OCI-LY1 (cell line): ENCODE results near the gene RECQL5.
A peak's percentile ranks its signal among the peaks of the same experiment; 100 is the strongest.

Source experiments
- H2AFZ ChIP-seq: fragments of 200-600 bp; sonication (generic), shearing (Covaris generic); 2 replicates; pipeline ENCODE4 v1.6.0; 2014; ENCODE audit warnings: antibody characterized with exemption, mild to moderate bottlenecking, low read length
- H3F3A ChIP-seq: fragments of 200-600 bp; sonication (generic), shearing (Covaris generic); 2 replicates; pipeline ENCODE4 v1.6.0; 2014; ENCODE audit warnings: mild to moderate bottlenecking, antibody characterized with exemption, low read length, moderate library complexity; ENCODE audit not compliant: insufficient read depth
- H3K27ac ChIP-seq: fragments of 200-600 bp; sonication (generic); 2 replicates; pipeline ENCODE4 v1.5.1; 2014; ENCODE audit warnings: low read length, mixed run types, mild to moderate bottlenecking, low read depth; ENCODE audit not compliant: poor library complexity, severe bottlenecking
- H3K27me3 ChIP-seq: fragments of 200-600 bp; sonication (generic); 2 replicates; pipeline ENCODE4 v1.6.0; 2014; ENCODE audit warnings: antibody characterized with exemption, mild to moderate bottlenecking, low read length, moderate library complexity; ENCODE audit not compliant: insufficient read depth
- H3K36me3 ChIP-seq: fragments of 200-600 bp; sonication (generic); 2 replicates; pipeline ENCODE4 v1.6.1; 2014; ENCODE audit warnings: mild to moderate bottlenecking, antibody characterized with exemption, low read length, moderate library complexity, mixed read lengths; ENCODE audit not compliant: insufficient read depth
- H3K4me1 ChIP-seq: fragments of 200-600 bp; sonication (generic); 2 replicates; pipeline ENCODE4 v1.5.1; 2014; ENCODE audit warnings: mild to moderate bottlenecking, low read length, moderate library complexity; ENCODE audit not compliant: insufficient read depth, severe bottlenecking
- H3K4me2 ChIP-seq: fragments of 200-600 bp; sonication (generic), shearing (Covaris generic); 2 replicates; pipeline ENCODE4 v1.6.1; 2014; ENCODE audit warnings: low read length
- H3K4me3 ChIP-seq: fragments of 200-600 bp; sonication (generic); 2 replicates; pipeline ENCODE4 v1.5.1; 2014; ENCODE audit warnings: low read length, low read depth, mild to moderate bottlenecking, mixed read lengths; ENCODE audit not compliant: poor library complexity, severe bottlenecking
- H3K79me2 ChIP-seq: fragments of 200-600 bp; shearing (Covaris generic); 2 replicates; pipeline ENCODE4 v1.6.1; 2016; ENCODE audit warnings: mixed run types, low read length, mixed read lengths; ENCODE audit not compliant: insufficient read depth
- H3K9ac ChIP-seq: fragments of 200-600 bp; sonication (generic), shearing (Covaris generic); 2 replicates; pipeline ENCODE4 v1.6.1; 2014; ENCODE audit warnings: mild to moderate bottlenecking, low read length, mixed read lengths
- H3K9me2 ChIP-seq: fragments of 200-600 bp; sonication (generic), shearing (Covaris generic); 2 replicates; pipeline ENCODE4 v1.6.1; 2014; ENCODE audit warnings: low read depth, mild to moderate bottlenecking, low read length, mixed read lengths
- H3K9me3 ChIP-seq: fragments of 200-600 bp; shearing (Covaris generic); 2 replicates; pipeline ENCODE4 v1.6.1; 2014; ENCODE audit warnings: low read length, mixed read lengths
- H4K20me1 ChIP-seq: fragments of 200-600 bp; sonication (generic), shearing (Covaris generic); 2 replicates; pipeline ENCODE4 v1.6.0; 2016; ENCODE audit warnings: mild to moderate bottlenecking, low read length; ENCODE audit not compliant: insufficient read depth
- EZH2 ChIP-seq: fragments of 200-600 bp; sonication (generic), shearing (Covaris generic); IDR thresholded peaks from 2 replicates; pipeline ENCODE4 v1.8.0; 2017; ENCODE audit warnings: borderline replicate concordance, mixed run types, mild to moderate bottlenecking, antibody characterized with exemption, low read length, moderate library complexity, mixed read lengths
- TF ChIP-seq, protein P1 (sequence below): fragments of 200-600 bp; sonication (generic), shearing (Covaris generic); IDR thresholded peaks from 2 replicates; pipeline ENCODE4 v1.5.1; 2017; ENCODE audit warnings: mild to moderate bottlenecking, antibody characterized with exemption, low read length, moderate library complexity, mixed read lengths

The RECQL5 gene

DNA sequence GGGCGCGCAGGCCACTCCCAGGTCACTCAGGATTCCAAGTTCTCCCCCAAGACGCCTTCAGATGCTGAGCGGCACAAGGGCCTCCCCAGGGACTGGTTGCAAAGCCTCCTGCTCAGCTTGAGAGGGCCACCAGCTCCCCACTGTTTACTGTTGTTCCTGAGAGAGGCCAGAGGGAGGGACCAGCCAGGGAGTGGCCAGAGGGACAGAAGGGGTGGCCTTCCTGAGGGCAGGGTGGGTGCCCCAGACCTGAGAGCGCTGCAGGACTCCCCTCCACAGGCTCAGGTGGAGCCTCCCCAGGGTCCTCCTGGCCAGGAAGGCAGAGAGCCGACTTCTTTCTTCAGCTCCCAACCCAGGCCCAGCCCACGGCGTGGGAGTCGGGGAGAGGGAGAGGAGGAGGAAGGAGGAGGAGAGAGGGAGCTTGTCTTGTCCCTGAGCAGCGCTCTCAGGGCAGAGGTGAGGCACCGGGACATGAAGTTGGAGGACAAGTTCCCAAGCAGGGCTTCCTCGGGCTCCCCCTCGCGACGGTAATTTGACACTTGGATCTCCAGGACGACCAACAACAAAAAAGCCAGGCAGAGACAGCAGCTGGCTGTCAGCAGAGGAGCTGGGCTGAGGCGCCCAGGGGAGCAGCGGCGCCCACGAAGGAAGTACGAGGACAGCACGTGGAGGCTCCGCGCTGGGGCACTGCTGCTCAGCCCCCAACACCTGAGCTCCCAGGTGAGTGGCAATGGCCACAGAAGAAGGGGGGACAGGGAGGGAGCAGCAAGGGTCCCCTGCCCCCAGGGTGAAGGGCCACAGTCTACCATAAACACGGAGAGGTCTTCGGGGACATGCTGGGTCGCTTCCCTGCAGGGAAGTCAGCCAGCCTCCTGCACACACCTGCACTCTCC lies 33.2 kb downstream of the RECQL5 start:
- no peaks in the 10 kb centered on the region for H3K4me1 ChIP-seq
- H3K4me2 ChIP-seq = no peak overlapping the region
- no peaks in the 10 kb centered on the region for H3K9me2 ChIP-seq
- H4K20me1 ChIP-seq = no peaks in the 10 kb centered on the region
- H3K9me3 ChIP-seq = no peaks in the 10 kb centered on the region
- peaks cover 16% of the 10 kb centered on the region; the same call in 1 of the 2 replicates for H3K36me3 ChIP-seq
- H3K79me2 ChIP-seq = no peaks in the 10 kb centered on the region
- no peak overlapping the region for H2AFZ ChIP-seq
- H3K9ac ChIP-seq = no peak overlapping the region
- H3K27ac ChIP-seq = no peak overlapping the region
- H3K4me3 ChIP-seq = no peak overlapping the region
- no peaks in the 10 kb centered on the region for H3F3A ChIP-seq
- TF ChIP-seq, protein P1, sequence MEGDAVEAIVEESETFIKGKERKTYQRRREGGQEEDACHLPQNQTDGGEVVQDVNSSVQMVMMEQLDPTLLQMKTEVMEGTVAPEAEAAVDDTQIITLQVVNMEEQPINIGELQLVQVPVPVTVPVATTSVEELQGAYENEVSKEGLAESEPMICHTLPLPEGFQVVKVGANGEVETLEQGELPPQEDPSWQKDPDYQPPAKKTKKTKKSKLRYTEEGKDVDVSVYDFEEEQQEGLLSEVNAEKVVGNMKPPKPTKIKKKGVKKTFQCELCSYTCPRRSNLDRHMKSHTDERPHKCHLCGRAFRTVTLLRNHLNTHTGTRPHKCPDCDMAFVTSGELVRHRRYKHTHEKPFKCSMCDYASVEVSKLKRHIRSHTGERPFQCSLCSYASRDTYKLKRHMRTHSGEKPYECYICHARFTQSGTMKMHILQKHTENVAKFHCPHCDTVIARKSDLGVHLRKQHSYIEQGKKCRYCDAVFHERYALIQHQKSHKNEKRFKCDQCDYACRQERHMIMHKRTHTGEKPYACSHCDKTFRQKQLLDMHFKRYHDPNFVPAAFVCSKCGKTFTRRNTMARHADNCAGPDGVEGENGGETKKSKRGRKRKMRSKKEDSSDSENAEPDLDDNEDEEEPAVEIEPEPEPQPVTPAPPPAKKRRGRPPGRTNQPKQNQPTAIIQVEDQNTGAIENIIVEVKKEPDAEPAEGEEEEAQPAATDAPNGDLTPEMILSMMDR = peak; percentile 49; the same call in 1 of the 2 replicates
- TF ChIP-seq EZH2 = no peak
- H3K27me3 ChIP-seq = no peaks in the 10 kb centered on the region

DNA sequence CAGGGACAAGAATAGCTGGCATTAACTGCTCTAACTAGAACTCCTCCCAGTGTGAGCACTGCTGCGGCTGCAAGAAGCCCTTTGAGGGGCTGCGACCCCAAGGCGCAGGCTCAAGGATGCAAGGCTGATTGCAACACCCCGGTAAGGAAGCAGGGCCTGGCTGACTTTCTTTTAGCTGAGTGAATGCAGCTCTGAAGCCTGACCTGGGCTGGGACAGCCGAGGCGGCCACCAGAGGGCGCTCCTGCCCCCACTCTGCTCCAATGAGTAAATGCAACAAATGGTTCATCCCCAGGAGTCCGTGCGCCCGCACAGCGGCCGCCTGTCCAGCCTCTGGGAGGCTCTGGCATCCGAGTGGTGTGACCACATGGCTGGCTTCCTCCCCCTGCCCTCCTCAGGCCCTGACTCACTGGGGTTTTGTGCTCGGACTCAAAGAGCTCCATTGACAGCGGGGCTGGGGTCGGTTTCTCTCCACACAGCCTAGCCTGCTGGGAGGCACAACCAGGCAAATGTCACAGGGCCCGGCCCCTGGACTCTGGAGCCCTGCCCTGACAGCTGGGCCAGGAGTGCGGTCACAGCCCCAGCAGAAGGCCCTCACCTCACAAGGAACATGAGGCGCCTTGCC lies 34.0 kb downstream of the RECQL5 start, which contains the start of gene SMIM5:
Gene SMIM5 (plus strand): TSS at position 572 of the 623 bp plus-strand sequence. CDS start 6,768 bp downstream, outside the sequence.
- Histone ChIP-seq H3K27ac (no peak within 1 kb of the TSS), H4K20me1 (no peaks in the 10 kb centered on the region), H3K79me2 (no peaks in the 10 kb centered on the region), H2AFZ (no peak within 1 kb of the TSS), H3F3A (no peaks in the 10 kb centered on the region), H3K27me3 (no peaks in the 10 kb centered on the region), H3K36me3 (peaks cover 16% of the 10 kb centered on the region; the same call in 1 of the 2 replicates), H3K4me3 (no peak within 1 kb of the TSS), H3K9me3 (no peaks in the 10 kb centered on the region), H3K4me1 (no peaks in the 10 kb centered on the region), H3K9me2 (no peaks in the 10 kb centered on the region), H3K9ac (no peak within 1 kb of the TSS), H3K4me2 (no peak within 1 kb of the TSS)
- TF ChIP-seq EZH2 = no peak
- TF ChIP-seq, protein P1 = peak; percentile 93

- no peaks in the 10 kb centered on the region for H4K20me1 ChIP-seq
- no peak for TF ChIP-seq EZH2
- TF ChIP-seq, protein P1 = no peak
- H3K4me1 ChIP-seq = no peaks in the 10 kb centered on the region
- no peaks in the 10 kb centered on the region for H3K79me2 ChIP-seq
- no peaks in the 10 kb centered on the region for H3K9me2 ChIP-seq
- no peaks in the 10 kb centered on the region for H3K27me3 ChIP-seq
- no peak overlapping the region for H3K9ac ChIP-seq
- H3K27ac ChIP-seq = no peak overlapping the region
- no peak overlapping the region for H3K4me3 ChIP-seq
- peaks cover 16% of the 10 kb centered on the region; the same call in 1 of the 2 replicates for H3K36me3 ChIP-seq
- no peaks in the 10 kb centered on the region for H3K9me3 ChIP-seq
- no peak overlapping the region for H2AFZ ChIP-seq
- H3K4me2 ChIP-seq = no peak overlapping the region
- H3F3A ChIP-seq = no peaks in the 10 kb centered on the region
These were observed 34.5 kb downstream of the RECQL5 start for GRCh38 chr17:75632428-75632827.
